Suprapubic skin (tissue), 4 donors: Measurements from ENCODE around the gene F2. TPM values are rescaled to one million over a fixed set of nuclear protein-coding genes. Genes with fewer than 3 reads are reported as not detected.

Experiments
- DNase-seq, 2 donors: peaks; one replicate each; pipeline ENCODE4 v3.0.0-alpha.2; 2019; ENCODE audit warnings: low spot score in 2 of 2
- H3K27ac ChIP-seq: fragments of 200-600 bp; sonication (generic); one replicate; pipeline ENCODE4 v1.5.1; 2019
- H3K27me3 ChIP-seq: fragments of 200-600 bp; sonication (generic); one replicate; pipeline ENCODE4 v1.5.1; 2019
- H3K36me3 ChIP-seq: fragments of 200-600 bp; sonication (generic); one replicate; pipeline ENCODE4 v1.5.1; 2019
- H3K4me1 ChIP-seq: fragments of 200-600 bp; sonication (generic); one replicate; pipeline ENCODE4 v1.5.1; 2019
- H3K4me3 ChIP-seq: fragments of 200-600 bp; sonication (generic); one replicate; pipeline ENCODE4 v1.5.1; 2019; ENCODE audit warnings: mild to moderate bottlenecking
- H3K9me3 ChIP-seq: fragments of 200-600 bp; sonication (generic); one replicate; pipeline ENCODE4 v1.5.1; 2019
- EP300 ChIP-seq: sonication (generic); formaldehyde crosslinking; IDR thresholded peaks from one replicate; pipeline ENCODE4 v1.6.1; 2017; ENCODE audit warnings: antibody characterized with exemption
- POLR2A ChIP-seq, 2 donors: fragments of 450-650 bp; IDR thresholded peaks; one replicate each; pipeline ENCODE4 v1.6.1; 2017; ENCODE audit warnings: antibody characterized with exemption in 2 of 2, mild to moderate bottlenecking in 2 of 2, moderate library complexity in 2 of 2
- POLR2AphosphoS5 ChIP-seq, 3 donors: sonication (generic); formaldehyde crosslinking; IDR thresholded peaks; one replicate each; pipeline ENCODE4 v1.6.1; 2017; ENCODE audit warnings: antibody characterized with exemption in 3 of 3
- WGBS: methylation state at CpG from one replicate; pipeline ENCODE4 v1.1.5; 2018; 5-methylcytosine and 5-hydroxymethylcytosine counted together
- total RNA-seq, 4 donors: library from RNA; depleted of rRNA; stranded (reverse); fragments of >200 nt; gene quantifications; one replicate each; pipeline ENCODE4 v1.1.0, GENCODE V29; 2016
- TF ChIP-seq, protein P1 (sequence below), 2 donors: fragments of 200-600 bp in 1 of 2; fragments of 450-650 bp in 1 of 2; sonication (generic) in 1 of 2; IDR thresholded peaks; one replicate each; pipeline ENCODE4 v1.5.1; 2016 to 2019; ENCODE audit warnings: antibody characterized with exemption in 2 of 2, mild to moderate bottlenecking in 1 of 2, moderate library complexity in 1 of 2

Gene F2
- total RNA-seq, 4 donors from 2014 or later, result 1.6 TPM; not detected in 3

DNA sequence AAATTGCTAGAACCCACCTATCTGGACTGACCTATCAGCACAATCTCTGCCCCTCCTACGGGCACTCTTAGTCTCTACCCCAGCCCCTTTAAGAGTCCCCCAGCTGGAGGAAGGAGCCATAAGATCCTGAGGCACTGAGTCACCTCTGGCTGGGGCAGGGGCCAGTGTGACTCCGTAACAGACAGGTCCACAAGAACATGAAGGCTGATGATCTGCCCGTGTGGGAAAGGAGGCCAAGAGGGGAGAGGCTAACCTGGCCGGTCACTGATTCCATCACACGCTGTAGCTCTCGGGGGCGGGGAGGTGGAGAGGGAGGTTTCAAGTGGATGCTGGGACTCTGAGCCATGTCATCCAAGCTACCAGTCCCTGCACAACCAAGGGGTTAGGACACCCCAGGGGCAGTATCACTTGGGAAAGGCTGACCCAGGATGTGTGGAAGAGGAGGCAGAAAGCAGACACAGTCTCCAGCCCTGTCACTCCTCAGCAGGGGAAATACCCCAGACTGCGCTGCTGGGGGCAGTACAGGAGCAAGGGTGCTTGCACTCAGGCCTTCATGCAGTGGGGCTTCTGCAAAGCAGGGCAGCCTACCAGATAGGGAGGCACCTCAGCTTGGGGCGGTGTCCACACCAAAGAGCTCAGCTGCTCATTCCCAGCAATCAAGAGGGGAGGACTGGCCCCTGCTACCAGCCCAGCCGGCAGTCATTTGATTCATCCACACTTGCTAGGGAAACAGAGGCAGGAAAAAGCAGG is 40.8 kb upstream of the F2 start:
- 85% methylated on average over 7 of the region's 10 CpGs for WGBS
- Histone ChIP-seq H3K27me3 (no peaks in the 10 kb centered on the region), H3K4me1 (peaks cover 37% of the 10 kb centered on the region), H3K4me3 (no peak overlapping the region), H3K9me3 (no peaks in the 10 kb centered on the region), H3K27ac (no peak overlapping the region), H3K36me3 (peaks cover 68% of the 10 kb centered on the region)
- TF ChIP-seq POLR2AphosphoS5 (IDR thresholded peaks at IDR 0.05), result no peak
- no peak for DNase-seq

DNA sequence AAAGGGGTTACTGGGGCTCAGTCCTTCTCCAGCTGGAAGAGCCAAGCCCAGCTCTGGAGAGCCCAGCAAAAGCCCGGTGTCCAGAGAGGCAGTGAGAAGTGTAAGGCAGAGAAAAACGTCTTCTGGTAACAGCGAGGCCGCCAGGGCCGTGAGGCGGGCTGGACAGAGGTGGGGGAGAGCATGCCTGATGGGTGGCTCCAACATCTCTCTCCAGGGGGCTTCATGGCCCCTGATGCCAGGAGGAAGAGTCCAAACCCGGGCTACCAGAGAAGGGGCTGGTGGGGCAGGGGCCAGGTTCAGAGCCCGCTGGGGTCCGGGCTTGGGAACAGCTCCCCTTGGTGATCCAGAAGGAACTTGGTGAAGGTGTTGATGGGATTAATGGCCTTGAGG is 40.3 kb upstream of the F2 start:
- TF ChIP-seq, protein P1, sequence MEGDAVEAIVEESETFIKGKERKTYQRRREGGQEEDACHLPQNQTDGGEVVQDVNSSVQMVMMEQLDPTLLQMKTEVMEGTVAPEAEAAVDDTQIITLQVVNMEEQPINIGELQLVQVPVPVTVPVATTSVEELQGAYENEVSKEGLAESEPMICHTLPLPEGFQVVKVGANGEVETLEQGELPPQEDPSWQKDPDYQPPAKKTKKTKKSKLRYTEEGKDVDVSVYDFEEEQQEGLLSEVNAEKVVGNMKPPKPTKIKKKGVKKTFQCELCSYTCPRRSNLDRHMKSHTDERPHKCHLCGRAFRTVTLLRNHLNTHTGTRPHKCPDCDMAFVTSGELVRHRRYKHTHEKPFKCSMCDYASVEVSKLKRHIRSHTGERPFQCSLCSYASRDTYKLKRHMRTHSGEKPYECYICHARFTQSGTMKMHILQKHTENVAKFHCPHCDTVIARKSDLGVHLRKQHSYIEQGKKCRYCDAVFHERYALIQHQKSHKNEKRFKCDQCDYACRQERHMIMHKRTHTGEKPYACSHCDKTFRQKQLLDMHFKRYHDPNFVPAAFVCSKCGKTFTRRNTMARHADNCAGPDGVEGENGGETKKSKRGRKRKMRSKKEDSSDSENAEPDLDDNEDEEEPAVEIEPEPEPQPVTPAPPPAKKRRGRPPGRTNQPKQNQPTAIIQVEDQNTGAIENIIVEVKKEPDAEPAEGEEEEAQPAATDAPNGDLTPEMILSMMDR (IDR thresholded peaks at IDR 0.05), result no peak
- TF ChIP-seq EP300, result no peak
- TF ChIP-seq POLR2AphosphoS5 (IDR thresholded peaks at IDR 0.05), result no peak
- TF ChIP-seq POLR2A (IDR thresholded peaks at IDR 0.05), result no peak
- 89% methylated on average over 9 of the region's 9 CpGs for WGBS
- H3K4me1 ChIP-seq, result peaks cover 34% of the 10 kb centered on the region

DNA sequence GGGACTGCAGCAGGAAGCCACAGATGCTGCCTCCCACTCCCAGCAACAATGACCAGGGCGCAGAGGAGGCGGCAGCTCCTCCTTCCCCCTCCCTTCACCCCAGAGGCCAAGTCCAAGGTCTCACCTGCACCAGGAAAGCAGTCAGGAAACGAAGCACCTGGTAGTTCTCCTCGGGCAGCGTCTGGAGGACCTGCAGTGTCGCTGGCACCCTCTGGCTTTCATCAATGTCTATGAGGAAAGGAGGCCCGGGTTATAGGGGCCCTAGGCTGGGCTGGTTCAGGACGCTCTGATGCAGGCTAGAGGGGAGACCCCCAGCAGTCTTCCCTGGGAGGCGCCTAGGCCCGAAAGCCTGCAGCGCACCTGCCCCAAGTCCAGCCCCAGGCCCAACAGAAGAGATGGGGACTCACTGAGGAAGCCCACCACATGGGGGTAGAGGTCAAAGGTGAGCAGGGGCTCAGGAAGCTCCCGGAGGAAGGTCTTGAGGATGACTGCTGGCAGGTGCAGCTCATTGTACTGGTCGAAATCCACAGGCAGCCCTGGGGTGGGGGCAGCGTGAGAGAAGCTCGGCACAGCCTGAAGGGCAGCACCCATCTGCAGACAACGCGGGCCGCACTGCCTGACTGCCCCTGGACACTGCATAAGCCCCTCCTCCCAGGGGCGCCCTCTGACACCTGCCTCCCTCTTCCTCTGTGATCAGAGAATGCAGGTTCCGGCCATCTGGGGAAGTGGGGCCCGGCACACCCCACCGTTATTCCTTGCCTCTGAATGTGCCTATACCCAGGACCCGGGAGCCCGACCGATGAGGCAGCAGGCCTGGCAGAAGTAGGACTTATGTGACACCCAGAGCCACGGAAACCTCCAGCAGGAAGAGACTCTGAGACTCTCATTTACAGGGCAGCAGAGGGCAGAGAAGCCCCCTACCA is 39.5 kb upstream of the F2 start:
- Histone ChIP-seq H3K27ac (no peak overlapping the region), H3K9me3 (no peaks in the 10 kb centered on the region), H3K4me1 (peaks cover 27% of the 10 kb centered on the region), H3K4me3 (no peak overlapping the region), H3K36me3 (peaks cover 56% of the 10 kb centered on the region), H3K27me3 (no peaks in the 10 kb centered on the region)
- no peak for DNase-seq
- TF ChIP-seq EP300 (no peak), POLR2AphosphoS5 (IDR thresholded peaks at IDR 0.05) (no peak), POLR2A (IDR thresholded peaks at IDR 0.05) (no peak)
- TF ChIP-seq, protein P1 (IDR thresholded peaks at IDR 0.05), result no peak
- 78% methylated on average over 5 of the region's 26 CpGs for WGBS

More for the DNA sequence above, 40.3 kb upstream of the F2 start:
- no peaks in the 10 kb centered on the region for H3K9me3 ChIP-seq
- no peak overlapping the region for H3K27ac ChIP-seq
- peaks cover 62% of the 10 kb centered on the region for H3K36me3 ChIP-seq
- H3K27me3 ChIP-seq, result no peaks in the 10 kb centered on the region
- no peak overlapping the region for H3K4me3 ChIP-seq
- no peak for DNase-seq

DNA sequence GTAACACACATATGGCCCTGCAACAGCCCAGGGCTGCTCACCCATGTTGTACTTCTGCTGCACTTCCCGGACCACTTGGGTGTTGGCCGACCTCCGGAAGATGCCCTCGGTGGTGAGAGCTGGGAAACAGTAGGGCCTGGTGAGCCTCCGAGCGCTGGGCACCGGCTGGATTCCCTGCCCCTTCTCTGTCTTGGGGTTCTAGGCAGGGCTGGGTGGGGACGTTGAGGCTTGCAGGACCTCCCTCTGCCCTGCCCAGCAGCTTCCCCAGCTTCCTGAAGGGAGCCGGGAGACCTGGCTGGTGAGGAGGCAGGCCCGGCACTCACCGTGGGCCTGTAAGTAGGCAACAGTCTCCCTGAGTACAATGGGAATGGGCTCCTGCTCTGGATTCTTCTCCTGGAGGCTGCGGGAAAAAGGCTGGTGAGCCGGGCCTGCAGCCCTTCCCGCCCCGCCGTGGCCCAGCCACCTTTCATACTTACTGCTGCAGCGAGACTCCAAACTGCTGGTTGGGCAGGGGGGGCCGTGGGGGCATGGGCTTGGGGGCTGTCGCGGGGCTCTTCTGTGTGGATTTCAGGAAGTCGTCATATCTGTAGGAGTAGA is 38.8 kb upstream of the F2 start:
- H3K27ac ChIP-seq, result no peak overlapping the region
- H3K9me3 ChIP-seq, result no peaks in the 10 kb centered on the region
- H3K27me3 ChIP-seq, result no peaks in the 10 kb centered on the region
- no peak for DNase-seq
- H3K4me1 ChIP-seq, result peaks cover 19% of the 10 kb centered on the region
- peaks cover 56% of the 10 kb centered on the region for H3K36me3 ChIP-seq
- 60% methylated on average over 1 of the region's 21 CpGs for WGBS
- no peak overlapping the region for H3K4me3 ChIP-seq
- TF ChIP-seq EP300, result no peak

DNA sequence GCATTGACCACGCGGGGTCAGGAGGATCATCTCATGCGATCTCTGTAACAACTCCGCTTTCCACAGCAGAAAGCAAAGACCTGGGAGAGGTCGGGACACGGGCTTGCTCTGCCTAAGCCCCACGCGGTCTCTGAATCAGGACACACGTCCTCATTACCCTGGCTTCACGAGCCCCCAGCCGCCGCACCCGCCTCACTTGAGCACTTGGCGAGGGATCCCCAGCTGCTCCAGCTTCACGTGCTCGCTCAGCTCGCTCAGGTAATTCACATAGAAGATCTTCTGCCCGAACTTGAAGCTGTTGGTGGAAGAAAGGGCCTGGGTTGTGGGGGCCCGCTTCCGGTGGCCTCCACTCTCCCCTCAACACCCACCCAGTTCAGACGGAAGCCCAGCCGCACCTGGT is 38.2 kb upstream of the F2 start:
- TF ChIP-seq POLR2AphosphoS5 (IDR thresholded peaks at IDR 0.05), result no peak
- TF ChIP-seq POLR2A (IDR thresholded peaks at IDR 0.05), result no peak
- TF ChIP-seq EP300, result no peak
- TF ChIP-seq, protein P1 (IDR thresholded peaks at IDR 0.05), result no peak
- Histone ChIP-seq H3K36me3 (peaks cover 56% of the 10 kb centered on the region), H3K27ac (no peak overlapping the region)

DNA sequence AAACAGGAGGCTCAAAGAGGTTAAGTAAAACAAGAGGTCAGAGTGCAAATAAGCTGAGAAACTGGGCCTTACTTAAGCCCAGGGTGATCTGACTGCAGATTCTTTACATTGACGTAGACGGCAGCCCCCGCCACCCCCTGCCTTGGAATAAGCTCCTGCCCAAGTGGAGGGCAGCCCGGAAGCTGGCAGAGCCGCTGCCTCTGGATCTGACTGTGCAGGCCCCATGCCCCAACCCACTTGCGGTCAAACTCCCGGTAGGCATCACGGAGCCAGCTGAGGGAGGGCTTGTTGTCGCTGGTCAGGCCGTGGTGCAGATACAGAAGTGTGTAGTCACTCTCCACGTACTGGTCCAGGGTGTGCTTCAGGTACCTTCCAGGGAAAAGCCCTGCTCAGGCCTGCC is 37.2 kb upstream of the F2 start:
- Histone ChIP-seq H3K4me3 (no peak overlapping the region), H3K27me3 (no peaks in the 10 kb centered on the region), H3K9me3 (no peaks in the 10 kb centered on the region), H3K36me3 (peaks cover 63% of the 10 kb centered on the region), H3K4me1 (peaks cover 6% of the 10 kb centered on the region), H3K27ac (no peak overlapping the region)
- WGBS, result 81% methylated on average over 4 of the region's 11 CpGs
- TF ChIP-seq POLR2AphosphoS5 (IDR thresholded peaks at IDR 0.05), result no peak
- no peak for TF ChIP-seq EP300
- TF ChIP-seq, protein P1 (IDR thresholded peaks at IDR 0.05), result no peak
- TF ChIP-seq POLR2A (IDR thresholded peaks at IDR 0.05), result no peak
- no peak for DNase-seq

More for the DNA sequence above, 38.2 kb upstream of the F2 start:
- Histone ChIP-seq H3K27me3 (no peaks in the 10 kb centered on the region), H3K4me3 (no peak overlapping the region), H3K4me1 (peaks cover 14% of the 10 kb centered on the region), H3K9me3 (no peaks in the 10 kb centered on the region)
- WGBS, result 95% methylated on average over 19 of the region's 22 CpGs
- DNase-seq, result no peak
